Duodenal mucosa (tissue), 2 donors: ENCODE data around the gene TP53BP2.
A peak's percentile ranks its signal among the peaks of the same experiment; 100 is the strongest.

Experiments
- H3K27ac ChIP-seq: one replicate; pipeline ENCODE4 v1.7.0; 2013; ENCODE audit warnings: low read depth, low read length
- H3K27me3 ChIP-seq, 2 donors: one replicate each; pipeline ENCODE4 v1.7.0; 2013; ENCODE audit warnings: low read length in 2 of 2, control low read depth in 1 of 2; ENCODE audit not compliant: insufficient read depth in 2 of 2, control insufficient read depth in 1 of 2
- H3K36me3 ChIP-seq, 2 donors: one replicate each; pipeline ENCODE4 v1.7.0; 2013; ENCODE audit warnings: low read length in 2 of 2, control low read depth in 1 of 2; ENCODE audit not compliant: insufficient read depth in 2 of 2, control insufficient read depth in 1 of 2
- H3K4me1 ChIP-seq, 2 donors: one replicate each; pipeline ENCODE4 v1.7.0; 2013; ENCODE audit warnings: low read length in 2 of 2, control low read depth in 1 of 2; ENCODE audit not compliant: insufficient read depth in 2 of 2, control insufficient read depth in 1 of 2
- H3K4me3 ChIP-seq, 2 donors: one replicate each; pipeline ENCODE4 v1.7.0; 2013; ENCODE audit warnings: low read length in 2 of 2, low read depth in 1 of 2
- H3K9ac ChIP-seq, 2 donors: one replicate each; pipeline ENCODE4 v1.7.0; 2013; ENCODE audit warnings: low read length in 2 of 2, low read depth in 1 of 2
- H3K9me3 ChIP-seq, 2 donors: one replicate each; pipeline ENCODE4 v1.7.0; 2013; ENCODE audit warnings: low read length in 2 of 2, control low read depth in 1 of 2; ENCODE audit not compliant: control insufficient read depth in 1 of 2

The TP53BP2 gene

GRCh38 chr1:223780318-223780717, 65.4 kb downstream of the TP53BP2 start:
- Histone ChIP-seq H3K4me1 (peaks cover 0 to 4% of the 10 kb centered on the region in 2 donors), H3K27me3 (no peaks in the 10 kb centered on the region), H3K4me3 (no peak overlapping the region), H3K27ac (no peak overlapping the region), H3K9me3 (no peaks in the 10 kb centered on the region), H3K9ac (no peak overlapping the region), H3K36me3 (peaks cover 58 to 71% of the 10 kb centered on the region in 2 donors)

GRCh38 chr1:223776826-223777454, 68.8 kb downstream of the TP53BP2 start:
- H3K9ac ChIP-seq, result no peak overlapping the region
- H3K36me3 ChIP-seq, result peaks cover 62 to 65% of the 10 kb centered on the region in 2 donors
- no peak overlapping the region for H3K27ac ChIP-seq
- no peaks in the 10 kb centered on the region for H3K9me3 ChIP-seq
- H3K4me3 ChIP-seq, result no peak overlapping the region
- H3K4me1 ChIP-seq, result peaks cover 12 to 15% of the 10 kb centered on the region in 2 donors
- no peaks in the 10 kb centered on the region for H3K27me3 ChIP-seq

- H3K4me3 ChIP-seq, result no peak overlapping the region
- H3K27me3 ChIP-seq, result no peaks in the 10 kb centered on the region
- no peak overlapping the region for H3K9ac ChIP-seq
- H3K9me3 ChIP-seq, result no peaks in the 10 kb centered on the region
- H3K27ac ChIP-seq, result no peak overlapping the region
- H3K36me3 ChIP-seq, result peaks cover 61 to 68% of the 10 kb centered on the region in 2 donors
- peaks cover 18 to 22% of the 10 kb centered on the region in 2 donors for H3K4me1 ChIP-seq
Observed at GRCh38 chr1:223776075-223776814, 69.5 kb downstream of the TP53BP2 start.

- Histone ChIP-seq H3K9me3 (no peaks in the 10 kb centered on the region), H3K36me3 (peaks cover 61 to 68% of the 10 kb centered on the region in 2 donors), H3K27ac (no peak overlapping the region), H3K27me3 (no peaks in the 10 kb centered on the region), H3K4me1 (peaks cover 23 to 27% of the 10 kb centered on the region in 2 donors), H3K4me3 (no peak overlapping the region), H3K9ac (no peak overlapping the region)
Observed at GRCh38 chr1:223775711-223776074, 70.1 kb downstream of the TP53BP2 start.

GRCh38 chr1:223775054-223775453, 70.7 kb downstream of the TP53BP2 start:
- Histone ChIP-seq H3K4me3 (no peak overlapping the region), H3K36me3 (peaks cover 61 to 68% of the 10 kb centered on the region in 2 donors), H3K27me3 (no peaks in the 10 kb centered on the region), H3K9ac (no peak overlapping the region), H3K27ac (no peak overlapping the region), H3K4me1 (peaks cover 23 to 28% of the 10 kb centered on the region in 2 donors), H3K9me3 (no peaks in the 10 kb centered on the region)

GRCh38 chr1:223774134-223774814, 71.5 kb downstream of the TP53BP2 start:
- H3K9me3 ChIP-seq, result no peaks in the 10 kb centered on the region
- H3K36me3 ChIP-seq, result peaks cover 62 to 70% of the 10 kb centered on the region in 2 donors
- no peak overlapping the region for H3K9ac ChIP-seq
- no peaks in the 10 kb centered on the region for H3K27me3 ChIP-seq
- no peak overlapping the region for H3K27ac ChIP-seq
- peaks cover 23 to 28% of the 10 kb centered on the region in 2 donors for H3K4me1 ChIP-seq
- no peak overlapping the region for H3K4me3 ChIP-seq

GRCh38 chr1:223772771-223773160, 73.0 kb downstream of the TP53BP2 start:
- Histone ChIP-seq H3K4me1 (peaks cover 23 to 28% of the 10 kb centered on the region in 2 donors), H3K27me3 (no peaks in the 10 kb centered on the region), H3K36me3 (peaks cover 50 to 60% of the 10 kb centered on the region in 2 donors), H3K4me3 (no peak overlapping the region), H3K27ac (peak overlapping the region; percentile 32), H3K9ac (no peak overlapping the region), H3K9me3 (no peaks in the 10 kb centered on the region)

GRCh38 chr1:223771814-223772770, 73.7 kb downstream of the TP53BP2 start:
- peak overlapping the region; percentile 51 for H3K27ac ChIP-seq
- H3K9me3 ChIP-seq, result no peaks in the 10 kb centered on the region
- no peak overlapping the region for H3K4me3 ChIP-seq
- H3K27me3 ChIP-seq, result no peaks in the 10 kb centered on the region
- peak overlapping the region in 1 of 2 donors; percentile 39 for H3K9ac ChIP-seq
- H3K36me3 ChIP-seq, result peaks cover 47 to 56% of the 10 kb centered on the region in 2 donors
- peaks cover 23 to 28% of the 10 kb centered on the region in 2 donors for H3K4me1 ChIP-seq

- peaks cover 43 to 52% of the 10 kb centered on the region in 2 donors for H3K36me3 ChIP-seq
- H3K27me3 ChIP-seq, result no peaks in the 10 kb centered on the region
- H3K4me1 ChIP-seq, result peaks cover 23 to 26% of the 10 kb centered on the region in 2 donors
- peak overlapping the region in 1 of 2 donors; percentile 39 for H3K9ac ChIP-seq
- H3K9me3 ChIP-seq, result no peaks in the 10 kb centered on the region
- H3K4me3 ChIP-seq, result no peak overlapping the region
- no peak overlapping the region for H3K27ac ChIP-seq
Observed at GRCh38 chr1:223771469-223771813, 74.3 kb downstream of the TP53BP2 start.
